Left lung (tissue), 10 donors: ENCODE measurements around the gene CCNL2. TPM values are rescaled to one million over a fixed set of nuclear protein-coding genes. Genes with fewer than 3 reads are reported as not detected.
"Not testable (repeated sequence)": the region's sequence is repeated elsewhere in the genome, so short reads cannot be mapped to it uniquely, and the experiment has no call there.

Source experiments
- ATAC-seq: fragments of 200-7000 bp; cut with Tn5 transposase; one replicate; pipeline ENCODE4 v1.9.1; 2020; ENCODE audit warnings: moderate library complexity
- DNase-seq, 4 donors: peaks; one replicate each; pipeline ENCODE4 v3.0.0-alpha.2; 2013 to 2020
- H3K27ac ChIP-seq, 2 donors: fragments of 200-600 bp; sonication (generic) in 1 of 2; one replicate each; pipeline versions ENCODE4 v1.5.0 to v1.8.0; 2020 to 2021
- H3K27me3 ChIP-seq, 2 donors: fragments of 200-600 bp; sonication (generic) in 1 of 2; one replicate each; pipeline versions ENCODE4 v1.5.0 to v1.8.0; 2020 to 2021
- H3K36me3 ChIP-seq, 2 donors: fragments of 200-600 bp; sonication (generic) in 1 of 2; one replicate each; pipeline versions ENCODE4 v1.5.0 to v1.8.0; 2020 to 2021
- H3K4me1 ChIP-seq, 2 donors: fragments of 200-600 bp; one replicate each; pipeline ENCODE4 v1.8.0; 2021
- H3K4me3 ChIP-seq, 2 donors: fragments of 200-600 bp; sonication (generic) in 1 of 2; one replicate each; pipeline versions ENCODE4 v1.5.0 to v1.8.0; 2020 to 2021; ENCODE audit warnings: mild to moderate bottlenecking in 1 of 2
- H3K9me3 ChIP-seq, 2 donors: fragments of 200-600 bp; sonication (generic) in 1 of 2; one replicate each; pipeline versions ENCODE4 v1.5.0 to v1.8.0; 2020 to 2021
- intact Hi-C, 2 donors: fragments of 100-400 bp; cut with DNase I; formaldehyde crosslinking; loops; one replicate each; pipeline versions ENCODE4 v1.11.2 to v1.14.2; 2022
- polyA plus RNA-seq, 6 donors: library from polyadenylated mRNA; unstranded; fragments of 120-200 nt; gene quantifications; one replicate each; pipeline ENCODE4 v1.2.1, GENCODE V29; 2013; ENCODE audit not compliant: insufficient read length in 6 of 6
- total RNA-seq, 2 donors: library from RNA; stranded (reverse); fragmentation: NEBNext Ultra II Directional; extraction: Animal tissue kit (Norgen Biotek cat#: 25700); gene quantifications; one replicate each; pipeline ENCODE4 v1.2.1, GENCODE V29; 2021
- TF ChIP-seq, protein P1 (sequence below), 2 donors: fragments of 200-600 bp; sonication (generic) in 1 of 2; IDR thresholded peaks; one replicate each; pipeline versions ENCODE4 v1.5.0 to v1.8.0; 2021; ENCODE audit warnings: antibody characterized with exemption in 2 of 2
- donor health status: DM: no; HTN: yes; CAD: no.
- donor health status: DM: no; HTN: no; CAD: no.

Gene CCNL2
- total and polyA plus RNA-seq, 8 donors: 142 to 405 (median 310) TPM

DNA sequence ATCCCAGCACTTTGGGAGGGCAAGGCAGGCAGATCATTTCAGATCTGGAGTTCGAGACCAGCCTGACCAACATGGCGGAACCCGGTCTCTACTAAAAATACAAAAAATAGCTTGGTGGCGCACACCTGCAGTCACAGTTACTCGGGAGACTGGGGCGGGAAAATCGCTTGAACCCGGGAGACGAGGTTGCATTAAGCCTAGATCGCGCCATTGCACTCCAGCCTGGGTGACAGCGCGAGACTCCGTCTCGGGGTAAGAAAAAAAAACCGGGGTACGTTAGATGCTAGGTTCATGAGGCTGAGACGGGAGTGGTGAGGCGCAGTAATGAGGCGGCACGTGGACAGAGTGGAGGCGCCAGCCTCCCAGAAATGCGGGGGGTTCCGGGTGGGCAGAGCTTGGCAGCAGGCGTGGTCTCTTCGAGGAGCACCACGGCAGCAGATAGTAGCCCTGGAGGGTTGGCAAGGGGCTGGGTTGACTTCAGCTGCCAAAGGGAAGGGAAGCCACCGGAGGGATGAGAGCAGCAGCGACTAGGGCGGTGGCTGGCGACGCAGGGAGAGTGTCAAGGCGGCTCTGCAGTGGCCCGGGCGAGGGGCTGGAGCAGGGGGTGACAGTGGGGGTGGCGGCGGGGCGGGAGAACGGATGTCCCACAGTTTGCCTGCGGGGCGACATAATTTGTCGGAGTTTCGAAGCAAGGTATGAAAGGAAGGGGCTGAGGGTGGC lies 7.1 kb upstream of the CCNL2 start:
- Histone ChIP-seq H3K9me3 (no peaks in the 10 kb centered on the region), H3K4me1 (peaks cover 9 to 54% of the 10 kb centered on the region in 2 donors), H3K27ac (peak overlapping the region; percentile 72 to 91), H3K4me3 (peak overlapping the region; percentile 86 to 99), H3K27me3 (no peaks in the 10 kb centered on the region), H3K36me3 (peaks cover 0 to 46% of the 10 kb centered on the region in 2 donors)
- peak; percentile 2 for ATAC-seq
- intact Hi-C loops: no loop called here
- TF ChIP-seq, protein P1, sequence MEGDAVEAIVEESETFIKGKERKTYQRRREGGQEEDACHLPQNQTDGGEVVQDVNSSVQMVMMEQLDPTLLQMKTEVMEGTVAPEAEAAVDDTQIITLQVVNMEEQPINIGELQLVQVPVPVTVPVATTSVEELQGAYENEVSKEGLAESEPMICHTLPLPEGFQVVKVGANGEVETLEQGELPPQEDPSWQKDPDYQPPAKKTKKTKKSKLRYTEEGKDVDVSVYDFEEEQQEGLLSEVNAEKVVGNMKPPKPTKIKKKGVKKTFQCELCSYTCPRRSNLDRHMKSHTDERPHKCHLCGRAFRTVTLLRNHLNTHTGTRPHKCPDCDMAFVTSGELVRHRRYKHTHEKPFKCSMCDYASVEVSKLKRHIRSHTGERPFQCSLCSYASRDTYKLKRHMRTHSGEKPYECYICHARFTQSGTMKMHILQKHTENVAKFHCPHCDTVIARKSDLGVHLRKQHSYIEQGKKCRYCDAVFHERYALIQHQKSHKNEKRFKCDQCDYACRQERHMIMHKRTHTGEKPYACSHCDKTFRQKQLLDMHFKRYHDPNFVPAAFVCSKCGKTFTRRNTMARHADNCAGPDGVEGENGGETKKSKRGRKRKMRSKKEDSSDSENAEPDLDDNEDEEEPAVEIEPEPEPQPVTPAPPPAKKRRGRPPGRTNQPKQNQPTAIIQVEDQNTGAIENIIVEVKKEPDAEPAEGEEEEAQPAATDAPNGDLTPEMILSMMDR (IDR thresholded peaks at IDR 0.05): no peak
- peak in 1 of 4 donors; percentile 79 for DNase-seq

DNA sequence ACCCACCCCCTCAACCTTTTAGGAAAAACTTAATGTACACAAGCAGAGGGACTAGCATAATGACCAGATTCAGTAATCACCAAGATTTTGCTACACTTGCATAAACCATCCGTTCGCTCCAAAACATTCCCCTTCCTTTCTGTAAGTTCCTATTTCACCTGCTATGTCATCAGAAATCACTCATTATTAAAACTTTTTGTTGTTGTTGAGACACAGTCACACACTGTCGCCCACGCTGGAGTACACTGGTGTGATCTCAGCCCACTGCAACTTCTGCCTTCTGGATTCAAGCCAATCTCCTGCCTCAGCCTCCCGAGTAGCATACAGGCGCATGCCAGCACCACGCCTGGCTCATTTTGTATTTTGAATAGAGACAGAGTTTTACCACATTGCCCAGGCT lies 4.5 kb upstream of the CCNL2 start:
- ATAC-seq: no peak
- Histone ChIP-seq H3K36me3 (peaks cover 0 to 54% of the 10 kb centered on the region in 2 donors), H3K4me3 (no peak overlapping the region), H3K9me3 (no peaks in the 10 kb centered on the region), H3K27ac (no peak overlapping the region), H3K4me1 (peaks cover 14 to 59% of the 10 kb centered on the region in 2 donors), H3K27me3 (no peaks in the 10 kb centered on the region)
- TF ChIP-seq, protein P1 (IDR thresholded peaks at IDR 0.05): no peak
- intact Hi-C loops: no loop called here
- DNase-seq: no peak

DNA sequence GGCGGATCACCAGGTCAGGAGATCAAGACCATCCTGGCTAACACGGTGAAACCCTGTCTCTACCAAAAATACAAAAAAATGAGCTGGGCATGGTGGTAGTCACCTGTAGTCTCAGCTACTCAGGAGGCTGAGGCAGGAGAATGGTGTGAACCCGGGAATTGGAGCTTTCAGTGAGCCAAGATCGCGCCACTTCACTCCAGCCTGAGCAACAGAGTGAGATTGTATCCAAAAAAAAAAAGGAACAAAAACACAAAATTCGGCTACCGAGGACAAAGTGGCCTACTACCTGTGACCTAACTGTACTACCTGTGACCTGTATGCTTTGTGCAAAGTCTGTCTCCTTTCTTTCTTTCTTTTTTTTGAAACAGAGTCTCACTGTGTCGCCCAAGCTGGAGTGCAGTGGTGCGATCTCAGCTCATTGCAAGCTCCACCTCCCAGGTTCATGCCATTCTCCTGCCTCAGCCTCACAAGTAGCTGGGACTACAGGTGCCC lies 3.8 kb upstream of the CCNL2 start:
- H3K27ac ChIP-seq, H3K27me3 ChIP-seq, H3K4me3 ChIP-seq, intact Hi-C loops, ATAC-seq, H3K9me3 ChIP-seq: not testable (repeated sequence)
- Histone ChIP-seq H3K36me3 (peaks cover 0 to 56% of the 10 kb centered on the region in 2 donors), H3K4me1 (peaks cover 10 to 56% of the 10 kb centered on the region in 2 donors)
- peak in 1 of 4 donors; percentile 13 for DNase-seq

DNA sequence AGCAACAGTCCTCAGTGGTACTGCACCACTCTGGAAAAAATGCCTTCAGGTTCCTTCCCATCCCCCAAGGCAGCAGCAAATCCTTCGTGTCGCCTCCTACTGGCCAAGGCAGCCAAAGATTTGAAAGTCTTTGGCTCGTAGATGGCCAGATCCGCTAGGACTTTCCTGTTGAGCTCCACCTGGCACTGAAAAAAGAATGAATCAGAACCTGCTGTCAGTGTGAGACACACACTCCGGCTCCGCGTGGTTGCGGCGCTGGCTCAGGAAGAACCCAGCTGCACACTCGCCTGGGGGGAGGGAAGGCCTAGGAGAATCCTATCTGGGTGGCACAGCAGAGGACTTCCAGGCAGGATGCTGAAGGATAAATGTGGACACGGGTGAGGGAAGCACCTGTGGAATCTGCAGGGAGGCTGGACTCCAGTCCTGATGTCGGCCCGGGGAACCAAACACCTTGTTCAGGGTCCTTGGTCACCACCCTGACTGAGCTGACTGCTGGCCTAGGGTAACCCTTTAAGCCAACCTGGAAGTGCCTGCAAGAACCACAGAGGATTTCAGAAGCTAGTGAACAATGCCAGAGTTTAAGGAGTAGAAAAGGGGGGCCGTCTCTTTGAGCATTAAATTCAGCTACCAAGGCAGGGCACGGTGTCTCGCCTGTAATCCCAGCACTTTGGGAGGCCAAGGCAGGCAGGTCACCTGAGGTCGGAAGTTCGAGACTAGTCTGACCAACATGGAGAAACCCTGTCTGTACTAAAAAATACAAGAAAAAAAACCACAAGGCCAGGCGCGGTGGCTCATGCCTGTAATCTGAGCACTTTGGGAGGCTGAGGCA lies 3.2 kb upstream of the CCNL2 start:
- Histone ChIP-seq H3K36me3 (peaks cover 0 to 62% of the 10 kb centered on the region in 2 donors), H3K27ac (peak overlapping the region in 1 of 2 donors; percentile 5), H3K4me1 (peaks cover 16 to 58% of the 10 kb centered on the region in 2 donors), H3K27me3 (no peaks in the 10 kb centered on the region), H3K4me3 (no peak overlapping the region), H3K9me3 (no peaks in the 10 kb centered on the region)
- ATAC-seq: no peak
- DNase-seq: peak in 1 of 4 donors; percentile 52
- intact Hi-C loops: no loop called here
- TF ChIP-seq, protein P1 (IDR thresholded peaks at IDR 0.05): peak in 1 of 2 donors; percentile 42

DNA sequence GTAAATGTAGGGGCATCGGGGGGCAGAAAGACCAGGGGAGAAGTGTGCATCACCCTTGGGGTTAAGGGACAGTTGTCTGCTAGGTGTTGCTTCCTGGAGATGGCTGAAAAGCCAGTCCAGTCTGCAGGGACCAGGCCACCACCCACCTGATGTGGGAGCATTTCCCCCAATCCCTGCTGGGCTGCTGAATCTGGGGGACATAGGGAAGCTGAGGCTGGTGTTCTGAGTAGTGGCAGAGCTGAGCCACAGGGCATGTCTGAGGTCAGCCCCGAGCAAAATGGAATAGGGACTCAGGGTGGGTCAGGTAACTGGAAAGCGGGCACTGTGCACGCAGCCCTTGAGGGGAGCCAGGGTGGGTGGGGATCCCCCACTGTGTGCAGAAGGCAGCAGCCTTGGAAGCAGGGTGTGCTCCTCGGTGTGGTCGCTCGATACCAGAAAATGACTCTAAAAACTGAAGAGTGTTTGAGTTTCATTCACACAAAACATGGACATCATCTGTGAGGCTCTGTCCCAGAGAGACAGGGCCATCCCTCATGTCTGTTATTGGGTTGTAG lies 2.4 kb upstream of the CCNL2 start:
- H3K4me3 ChIP-seq: no peak overlapping the region
- ATAC-seq (no peak), DNase-seq (peak in 1 of 4 donors; percentile 50)
- H3K36me3 ChIP-seq: peaks cover 0 to 70% of the 10 kb centered on the region in 2 donors
- intact Hi-C loops: no loop called here
- no peaks in the 10 kb centered on the region for H3K27me3 ChIP-seq
- H3K27ac ChIP-seq: peak overlapping the region in 1 of 2 donors; percentile 5
- TF ChIP-seq, protein P1 (IDR thresholded peaks at IDR 0.05): no peak
- peaks cover 16 to 62% of the 10 kb centered on the region in 2 donors for H3K4me1 ChIP-seq
- no peaks in the 10 kb centered on the region for H3K9me3 ChIP-seq
